A549 treated with RU486 at 1 μM for 4 hours (cell line): ENCODE measurements around the gene PRAMEF11. TPM values are rescaled to one million over a fixed set of nuclear protein-coding genes. Genes with fewer than 3 reads are reported as not detected.

Experiments
- total RNA-seq: library from RNA; stranded (reverse); fragments of 200-300 nt; extraction: Qiagen RNA extraction; gene quantifications from 5 replicates; pipeline ENCODE4 v1.2.3, GENCODE V29; 2022; ENCODE audit warnings: low read depth

The PRAMEF11 gene
- not detected in 5 replicates for total RNA-seq

GRCh38 chr1:12831310-12831709 lies at the start of gene PRAMEF11:
Gene PRAMEF11 (minus strand): TSS chr1:12831410. CDS start chr1:12828789, 2,621 bp downstream.

DNA sequence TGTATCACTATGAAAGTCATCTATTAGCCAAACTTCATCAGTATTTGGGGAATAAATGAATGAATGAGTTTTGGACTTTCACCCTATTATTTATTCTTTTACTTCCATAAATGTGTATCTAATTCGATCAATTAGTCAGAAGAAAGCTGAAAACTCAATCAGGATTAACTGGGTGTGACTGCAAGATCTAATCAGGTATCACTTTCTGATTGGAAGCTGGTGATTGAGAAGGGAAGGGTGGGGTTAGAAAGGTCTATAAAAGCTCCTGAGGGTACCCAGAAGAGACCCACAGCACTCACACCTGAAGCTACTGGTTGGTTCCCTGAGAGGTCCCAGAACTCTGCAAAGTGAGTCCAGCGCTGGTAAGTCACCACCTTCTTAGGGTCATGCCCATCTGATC lies 25.6 kb upstream of the PRAMEF11 start, which contains the start of gene PRAMEF2:
Gene PRAMEF2 (plus strand): TSS at position 301 of the 400 bp plus-strand sequence. CDS start 1,924 bp downstream, outside the sequence.

DNA sequence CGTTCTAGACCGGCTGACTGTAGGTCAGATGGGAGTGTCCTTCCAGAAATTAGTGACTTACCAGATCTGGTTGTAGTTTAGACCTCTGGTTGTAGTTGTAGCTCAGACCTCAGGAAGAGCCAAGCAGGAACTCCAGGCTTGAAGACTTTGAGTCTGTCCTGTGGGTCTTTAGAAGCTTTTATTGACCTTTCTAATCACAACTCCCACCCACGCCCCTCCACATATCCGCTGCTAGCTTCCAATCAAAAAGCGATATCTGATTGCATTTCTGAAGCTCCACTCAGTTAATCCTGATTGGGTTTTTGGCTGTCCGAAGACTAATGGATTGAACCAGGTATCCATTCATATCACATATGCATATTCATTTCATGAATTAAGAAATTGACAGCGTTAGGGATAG lies 17.4 kb upstream of the PRAMEF11 start, which contains the start of gene HNRNPCL1:
Gene HNRNPCL1 (minus strand): TSS at position 101 of the 400 bp plus-strand sequence. CDS start 431 bp downstream, outside the sequence.

GRCh38 chr1:12791097-12791496 lies 40.1 kb downstream of the PRAMEF11 start, which contains the start of gene PRAMEF1:
Gene PRAMEF1 (plus strand): TSS chr1:12791397. CDS start chr1:12793228, 1,831 bp downstream.

Other genes with a start within 250 kb of the PRAMEF11 start
- 43.6 to 58.9 TPM (median 53.9 TPM) in 5 replicates for gene DHRS3, start 213.2 kb downstream of the PRAMEF11 start, total RNA-seq
- gene AADACL4, start 187.3 kb downstream of the PRAMEF11 start, total RNA-seq = not detected in 5 replicates
- gene AADACL3, start 115.3 kb downstream of the PRAMEF11 start, total RNA-seq = not detected in 5 replicates
- gene CFAP107, start 85.2 kb downstream of the PRAMEF11 start, total RNA-seq = not detected in 5 replicates
- gene PRAMEF12, start 57.7 kb downstream of the PRAMEF11 start, total RNA-seq = not detected in 5 replicates
- gene PRAMEF1, start 40.0 kb downstream of the PRAMEF11 start, total RNA-seq = not detected in 5 replicates
- not detected in 5 replicates for gene HNRNPCL1, start 17.3 kb upstream of the PRAMEF11 start, total RNA-seq
- not detected in 5 replicates for gene PRAMEF2, start 25.7 kb upstream of the PRAMEF11 start, total RNA-seq
- not detected in 5 replicates for gene PRAMEF4, start 54.8 kb upstream of the PRAMEF11 start, total RNA-seq
- not detected in 5 replicates for gene PRAMEF10, start 66.9 kb upstream of the PRAMEF11 start, total RNA-seq
- gene PRAMEF7, start 85.2 kb upstream of the PRAMEF11 start, total RNA-seq = not detected in 5 replicates
- not detected in 5 replicates for gene PRAMEF6, start 116.2 kb upstream of the PRAMEF11 start, total RNA-seq
- gene PRAMEF27, start 225.2 kb upstream of the PRAMEF11 start, total RNA-seq = not detected in 5 replicates
- not detected in 5 replicates for gene HNRNPCL3, start 229.4 kb upstream of the PRAMEF11 start, total RNA-seq
- not detected in 5 replicates for gene PRAMEF25, start 239.4 kb upstream of the PRAMEF11 start, total RNA-seq